NCI-H2081 treated with DMSO at 0.1 percent for 48 hours (cell line): ENCODE results near the gene IFITM5.
"Not testable (repeated sequence)": the region's sequence is repeated elsewhere in the genome, so short reads cannot be mapped to it uniquely, and the experiment has no call there.

Experiments
- DNase-seq: peaks from one replicate; lab custom pipeline; 2025; lab: John Stamatoyannopoulos, UW

IFITM5 gene

DNA sequence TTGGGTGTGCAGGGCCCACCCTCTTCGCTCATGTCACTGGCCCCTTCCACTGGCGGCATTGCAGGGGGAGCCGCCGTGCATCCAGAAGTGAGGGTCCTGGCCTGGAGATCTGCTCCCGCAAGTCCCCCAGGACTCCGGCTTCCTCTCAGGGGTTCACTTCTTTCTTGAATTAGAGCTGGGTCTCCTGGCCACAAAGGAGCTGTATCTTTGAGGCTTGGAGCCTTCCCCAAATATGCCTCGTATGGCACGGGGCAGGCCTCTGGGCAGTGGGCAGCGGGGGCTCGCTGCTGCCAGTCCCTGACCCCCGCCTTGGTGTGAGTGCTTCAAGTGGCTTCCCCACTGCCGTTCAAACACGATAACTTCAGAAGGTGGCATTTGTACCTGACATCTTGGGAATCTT lies 28.7 kb upstream of the IFITM5 start:
- no peak for DNase-seq

DNA sequence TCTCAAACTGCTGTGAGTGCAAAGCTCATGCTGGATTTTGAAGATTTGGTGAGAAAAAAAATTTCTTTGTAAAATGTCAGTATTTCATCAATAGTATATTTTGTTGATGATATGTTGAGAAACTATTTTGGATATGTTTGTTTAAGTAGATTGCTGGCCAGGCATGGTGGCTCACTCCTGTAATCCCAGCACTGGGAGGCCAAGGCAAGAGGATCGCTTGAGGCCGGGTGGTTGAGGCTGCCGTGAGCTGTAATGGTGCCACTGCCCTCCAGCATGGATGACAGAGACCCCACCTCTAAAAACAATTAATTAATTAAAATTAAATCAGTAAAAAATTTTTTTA lies 28.2 kb upstream of the IFITM5 start:
- DNase-seq = no peak

DNA sequence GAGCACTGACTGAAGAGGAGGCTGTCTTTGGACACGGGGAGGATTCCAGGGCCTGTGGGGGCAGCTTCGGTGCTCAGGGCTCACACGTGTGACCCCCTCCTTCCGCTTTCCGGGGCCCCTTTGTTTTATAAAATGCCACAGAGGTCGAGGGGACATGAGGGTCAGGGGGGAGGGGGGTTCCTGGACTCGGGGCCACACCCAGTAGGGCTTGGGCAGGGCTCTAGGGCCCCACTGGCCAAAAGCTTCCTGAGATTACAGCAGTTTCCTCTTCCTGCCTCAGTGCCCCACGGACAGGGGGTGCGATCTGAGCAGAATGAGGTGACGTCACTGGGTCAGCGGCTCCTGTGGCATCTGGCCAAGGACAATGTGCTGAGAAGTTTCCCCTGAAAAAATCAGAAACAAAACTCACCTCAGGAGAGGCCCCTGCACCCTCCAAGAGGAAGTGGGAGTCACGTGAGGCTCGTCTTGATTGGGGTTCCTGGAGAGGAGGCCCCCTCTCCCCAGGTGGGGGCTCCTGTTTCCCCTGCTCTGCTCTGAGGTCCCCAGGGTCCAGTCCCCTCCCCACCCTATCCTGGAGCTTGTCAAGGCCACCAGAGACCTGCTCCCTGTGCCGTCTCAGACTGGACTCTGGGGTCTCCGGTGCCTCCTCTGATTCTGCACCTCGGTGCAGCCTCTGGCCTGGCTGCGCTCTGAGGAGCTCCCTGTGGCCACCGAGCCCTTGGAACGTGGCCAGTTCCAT lies 27.7 kb upstream of the IFITM5 start:
- DNase-seq = no peak

DNA sequence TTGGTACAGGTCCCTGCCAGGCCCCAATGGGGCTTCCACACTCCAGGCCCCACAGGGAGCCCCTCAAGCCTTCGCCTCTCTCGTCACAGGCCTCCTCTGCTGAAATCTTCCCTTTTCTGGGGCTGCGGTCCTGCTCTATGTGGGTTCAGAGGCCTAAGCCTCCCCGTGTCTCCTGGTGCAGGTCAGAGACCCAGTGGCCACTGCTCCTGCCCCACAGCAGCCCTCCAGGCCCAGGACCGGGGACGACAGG lies 27.2 kb upstream of the IFITM5 start:
- no peak for DNase-seq

DNA sequence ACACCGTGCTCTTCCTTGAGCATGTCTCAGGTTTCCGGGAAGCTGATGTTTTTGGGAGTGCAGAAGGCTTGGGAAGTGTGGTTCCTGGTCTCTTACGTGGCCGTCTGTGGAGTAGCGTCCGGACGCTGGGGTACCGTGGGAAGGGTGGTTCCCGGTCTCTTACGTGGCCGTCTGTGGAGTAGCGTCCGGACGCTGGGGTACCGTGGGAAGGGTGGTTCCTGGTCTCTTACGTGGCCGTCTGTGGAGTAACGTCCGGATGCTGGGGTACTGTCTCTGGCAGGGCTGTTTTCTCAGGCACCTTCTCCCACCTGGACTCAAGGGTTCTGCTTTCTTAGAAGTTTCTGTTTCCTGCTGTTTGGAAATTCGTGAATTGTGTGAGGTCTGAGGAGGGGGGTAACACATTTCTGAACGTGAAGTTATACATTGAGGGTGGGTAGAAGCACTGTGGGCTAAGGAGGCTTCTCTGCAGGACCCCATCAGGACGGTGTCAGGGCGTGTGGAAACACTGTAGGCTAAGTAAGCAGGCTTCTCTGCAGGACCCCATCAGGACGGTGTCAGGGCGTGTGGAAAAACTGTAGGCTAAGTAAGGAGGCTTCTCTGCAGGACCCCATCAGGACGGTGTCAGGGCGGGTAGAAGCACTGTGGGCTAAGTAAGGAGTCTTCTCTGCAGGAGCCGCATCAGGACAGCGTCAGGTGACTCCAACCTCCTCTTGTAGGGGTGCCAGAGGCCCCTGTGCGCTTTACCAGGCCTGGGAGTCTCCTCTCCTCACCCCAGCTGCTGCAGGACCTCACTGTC lies 26.7 kb upstream of the IFITM5 start:
- DNase-seq = no peak

DNA sequence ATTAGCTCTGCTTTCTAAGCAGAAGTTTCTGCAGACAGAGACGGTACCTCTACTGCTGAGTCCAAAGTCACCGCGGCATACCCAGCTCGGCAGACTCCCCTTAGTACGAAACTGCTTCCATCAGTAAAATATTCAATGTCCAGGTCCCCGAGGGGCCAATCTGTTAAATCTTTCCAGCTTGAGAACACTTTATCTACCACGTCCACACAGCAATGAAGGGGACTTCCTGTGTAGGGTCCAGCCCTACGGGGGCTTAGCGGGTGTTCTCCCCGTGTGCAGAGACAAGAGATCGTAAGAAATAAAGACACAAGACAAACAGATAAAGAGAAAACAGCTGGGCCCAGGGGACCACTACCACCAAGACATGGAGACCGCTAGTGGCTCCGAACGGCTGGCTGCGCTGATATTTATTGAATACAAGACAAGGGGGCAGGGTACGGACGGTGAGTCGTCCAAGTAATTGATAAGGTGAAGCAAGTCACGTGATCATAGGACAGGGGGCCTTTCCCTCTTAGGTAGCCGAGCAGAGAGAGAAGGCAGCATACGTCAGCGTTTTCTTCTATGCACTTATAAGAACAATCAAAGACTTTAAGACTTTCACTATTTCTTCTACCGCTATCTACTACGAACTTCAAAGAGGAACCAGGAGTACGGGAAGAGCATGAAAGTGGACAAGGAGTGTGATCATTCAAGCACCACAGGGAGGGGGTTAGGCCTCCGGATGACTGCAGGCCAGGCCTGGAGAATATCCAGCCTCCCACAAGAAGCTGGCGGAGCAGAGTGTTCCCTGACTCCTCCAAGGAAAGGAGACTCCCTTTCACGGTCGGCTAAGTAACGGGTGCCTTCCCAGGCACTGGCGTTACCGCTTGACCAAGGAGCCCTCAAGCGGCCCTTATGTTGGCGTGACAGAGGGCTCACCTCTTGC lies 25.5 kb upstream of the IFITM5 start:
- DNase-seq = not testable (repeated sequence)

DNA sequence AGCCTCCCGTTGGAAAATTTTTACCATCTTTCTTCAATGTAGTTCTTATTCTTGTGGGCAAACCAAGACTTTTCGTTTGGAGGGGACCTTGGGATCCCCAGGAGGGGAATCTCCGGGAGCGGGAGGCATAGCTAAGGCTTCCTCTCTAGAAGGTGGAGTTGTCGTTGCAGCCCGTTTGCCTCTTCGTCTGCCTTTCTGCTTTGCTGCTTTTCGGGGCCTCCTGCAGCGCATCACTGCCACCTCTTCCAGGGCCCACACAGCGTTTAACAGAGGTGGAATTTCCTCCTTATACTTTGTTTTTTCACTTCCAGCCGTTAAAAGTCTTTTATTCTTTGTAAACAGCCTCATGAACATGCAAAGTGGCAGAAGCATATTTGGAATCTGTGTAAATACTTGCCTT lies 24.8 kb upstream of the IFITM5 start:
- DNase-seq = no peak

DNA sequence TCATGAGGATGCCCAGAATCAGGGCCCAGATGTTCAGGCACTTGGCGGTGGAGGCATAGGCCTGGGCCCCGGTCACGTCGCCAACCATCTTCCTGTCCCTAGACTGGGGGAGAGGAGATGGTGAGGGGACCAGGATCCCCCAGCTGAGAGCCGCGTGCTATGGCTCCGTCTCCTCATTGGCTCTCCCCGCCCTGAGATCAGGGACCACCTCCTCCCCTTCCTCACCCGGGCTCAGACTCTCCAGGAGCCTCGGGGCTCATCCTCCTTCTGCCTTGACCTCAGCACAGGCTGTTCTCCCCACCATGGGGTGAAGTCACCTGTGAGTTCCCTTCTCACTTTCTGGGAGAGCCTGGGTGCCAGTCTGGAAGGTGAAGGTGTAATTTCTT lies 20.6 kb upstream of the IFITM5 start:
- DNase-seq = not testable (repeated sequence)

DNA sequence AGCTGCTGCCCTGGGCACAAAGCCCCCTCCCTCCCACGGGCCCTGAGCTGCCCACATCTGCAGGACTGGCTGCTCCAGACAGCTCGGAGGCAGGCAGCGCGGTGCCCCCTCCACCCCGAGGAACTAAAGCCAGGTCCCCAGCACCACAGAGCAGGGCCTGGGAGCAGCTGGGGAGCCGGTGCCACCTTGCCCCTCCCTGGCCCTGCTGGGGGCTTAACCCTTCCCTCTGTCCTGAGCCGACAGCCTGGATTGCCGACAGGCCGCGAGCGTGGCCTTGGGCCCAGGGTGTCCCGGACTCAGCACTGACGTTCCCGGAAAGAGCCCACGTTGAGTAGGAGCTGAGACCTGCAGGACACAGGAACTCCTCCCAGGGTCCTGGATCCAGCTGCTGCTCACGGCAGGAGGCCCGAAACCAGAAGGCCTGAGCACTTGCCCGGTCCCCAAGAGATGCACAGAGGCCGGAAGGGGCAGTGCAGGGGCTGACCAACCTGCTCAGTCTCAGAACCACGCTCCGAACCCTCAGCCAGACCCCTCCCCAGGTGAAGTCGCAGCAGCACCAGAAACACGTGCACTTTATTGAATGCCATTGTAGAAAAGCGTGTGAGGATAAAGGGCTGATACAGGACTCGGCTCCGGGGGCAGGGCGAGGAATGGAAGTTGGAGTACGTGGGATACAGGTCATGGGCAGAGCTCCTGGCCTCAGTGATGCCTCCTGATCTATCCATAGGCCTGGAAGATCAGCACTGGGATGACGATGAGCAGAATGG lies 20.0 kb upstream of the IFITM5 start:
- not testable (repeated sequence) for DNase-seq

DNA sequence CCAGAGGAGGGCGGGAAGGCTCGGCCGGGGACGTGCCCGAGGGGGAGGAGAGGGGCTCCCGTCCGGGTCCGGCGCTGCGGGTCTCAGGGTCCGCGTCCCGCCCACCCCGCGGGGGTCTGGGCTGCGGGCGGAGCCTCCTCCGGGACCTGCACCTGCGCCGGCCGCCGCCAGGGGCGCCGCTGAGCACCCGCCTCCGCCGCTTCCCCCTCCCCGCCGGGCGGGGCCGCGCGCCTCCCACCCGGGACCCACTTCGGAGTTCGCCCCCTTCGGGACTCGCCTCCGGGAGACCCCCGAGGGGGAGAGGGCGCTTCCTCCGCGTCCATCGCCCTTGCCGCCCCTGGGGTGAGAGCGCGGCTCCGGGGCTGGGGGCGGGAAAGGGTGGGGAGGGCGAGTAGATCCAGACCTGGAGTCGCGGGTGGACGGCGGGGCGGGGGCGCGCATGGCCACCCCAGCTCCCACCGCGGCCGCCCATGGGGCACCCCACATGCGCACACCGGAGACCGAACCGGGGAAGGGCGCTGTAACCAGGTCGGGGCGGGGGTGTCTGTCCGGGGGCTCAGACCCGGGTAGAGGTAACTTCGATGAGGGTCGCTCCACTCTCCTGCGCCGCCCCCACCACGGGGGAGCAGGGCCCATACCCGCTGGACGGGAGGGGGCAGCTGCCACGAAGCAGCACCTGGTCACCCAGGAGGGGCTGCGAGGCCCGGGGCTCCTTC lies 19.2 kb upstream of the IFITM5 start:
- not testable (repeated sequence) for DNase-seq

DNA sequence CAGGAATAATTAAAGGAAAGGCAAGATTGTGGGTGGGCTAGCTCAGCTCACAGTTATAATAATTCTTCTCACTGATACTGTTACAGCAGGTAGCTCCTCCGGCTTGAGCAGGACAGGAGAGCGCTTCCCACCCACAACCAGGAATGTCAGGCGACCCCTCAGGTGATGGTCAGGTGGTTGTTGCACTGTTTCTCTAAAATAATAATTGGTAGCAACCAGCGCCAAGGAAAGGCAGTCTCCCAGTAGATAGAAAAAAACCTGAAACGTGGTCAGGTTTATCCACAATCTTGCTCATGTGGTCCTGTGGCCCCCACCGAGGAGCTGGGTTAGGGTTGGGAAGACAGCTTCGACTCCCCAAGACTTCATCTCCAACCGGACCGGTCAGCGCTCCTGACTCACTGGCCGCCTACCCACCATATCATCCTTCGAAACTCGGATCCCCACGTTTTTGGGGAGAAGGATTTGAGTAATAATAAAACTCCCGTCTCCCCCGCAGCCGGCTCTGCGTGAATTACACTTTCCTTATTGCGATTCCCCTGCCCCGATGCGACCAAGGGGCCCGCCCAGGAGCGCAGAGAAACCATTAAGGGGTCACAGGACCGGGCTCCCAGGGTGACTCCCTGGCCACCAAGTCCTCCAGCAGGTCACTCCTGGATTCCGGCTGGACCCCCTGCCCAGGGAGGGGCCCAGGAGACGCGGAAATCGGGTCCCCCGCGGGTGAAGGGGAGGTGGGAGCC lies 18.5 kb upstream of the IFITM5 start:
- not testable (repeated sequence) for DNase-seq

DNA sequence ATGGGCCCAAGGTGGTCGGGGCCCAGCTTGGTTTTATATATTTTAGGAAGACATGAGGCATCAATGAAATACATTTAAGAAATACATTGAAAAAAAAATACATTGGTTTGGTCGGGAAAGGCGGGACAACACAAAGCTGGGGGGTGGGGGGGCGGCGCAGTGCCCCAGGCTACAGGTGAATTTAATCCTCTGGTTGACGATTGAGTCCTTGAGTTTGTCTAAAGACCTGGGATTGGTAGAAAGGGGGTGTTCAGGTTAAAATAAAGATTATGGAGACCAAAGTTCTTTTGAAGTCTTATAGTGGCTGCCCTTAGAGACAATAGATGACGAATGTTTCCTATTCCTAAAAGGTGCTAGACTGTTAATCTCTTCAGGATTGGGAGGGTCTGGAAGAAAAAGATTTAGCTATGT lies 17.6 kb upstream of the IFITM5 start:
- DNase-seq = no peak

DNA sequence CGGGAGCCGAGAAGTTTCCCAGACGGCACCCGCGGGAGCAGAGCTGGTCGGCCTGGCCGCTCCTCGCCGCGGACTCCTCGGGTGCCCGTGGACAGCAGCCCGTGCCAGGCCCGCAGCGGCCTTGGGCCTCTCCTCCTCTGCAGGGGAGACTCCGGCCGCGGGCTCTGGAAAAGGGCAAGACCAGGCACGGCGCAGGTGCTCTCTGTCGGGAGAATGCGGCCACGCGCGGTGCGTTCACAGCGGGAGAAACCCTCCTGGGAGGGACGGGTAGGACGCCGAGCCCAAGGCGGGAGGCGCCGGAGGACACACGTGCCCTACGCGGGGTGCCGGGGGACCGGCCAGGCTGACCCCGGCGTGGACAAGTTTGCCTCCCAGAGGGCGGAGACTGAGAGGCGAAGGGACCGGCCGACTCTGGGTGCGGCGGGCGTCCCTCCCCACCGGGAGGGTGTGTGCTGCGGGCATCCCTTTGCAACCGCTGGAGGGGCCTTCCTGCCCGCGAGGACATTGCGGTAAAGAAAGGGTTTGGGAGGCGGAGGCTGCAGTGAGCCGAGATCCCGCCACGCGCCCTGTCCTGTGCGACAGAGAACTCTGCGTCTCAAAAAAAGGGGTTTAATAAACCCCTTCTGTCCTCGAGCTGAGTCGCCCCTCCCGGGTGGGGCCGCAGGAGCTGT lies 16.8 kb upstream of the IFITM5 start:
- DNase-seq = no peak

DNA sequence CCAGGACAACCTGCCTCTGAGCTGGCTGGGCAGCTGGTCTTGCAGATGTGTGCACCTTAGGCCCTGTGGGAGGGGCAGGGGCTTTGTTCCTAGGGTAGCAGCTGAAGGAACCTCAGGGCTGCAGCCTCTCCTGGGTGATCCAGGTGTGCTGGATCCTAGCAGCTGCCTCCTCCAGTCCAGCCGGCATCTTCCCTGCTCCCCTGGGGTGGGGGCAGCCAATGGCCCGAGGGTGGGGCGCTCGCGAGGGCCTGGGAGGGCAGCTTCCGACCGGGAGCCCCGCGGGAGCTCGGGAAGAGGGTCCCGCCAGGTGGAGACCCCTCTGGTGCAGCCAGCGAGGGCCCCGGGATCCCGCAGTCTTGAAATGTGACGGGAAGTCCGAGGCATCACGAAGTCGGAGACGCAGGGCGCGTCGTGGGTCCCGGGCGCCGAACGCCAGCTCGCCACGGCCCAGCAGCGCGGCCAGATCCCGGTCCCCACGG lies 16.2 kb upstream of the IFITM5 start:
- no peak for DNase-seq

DNA sequence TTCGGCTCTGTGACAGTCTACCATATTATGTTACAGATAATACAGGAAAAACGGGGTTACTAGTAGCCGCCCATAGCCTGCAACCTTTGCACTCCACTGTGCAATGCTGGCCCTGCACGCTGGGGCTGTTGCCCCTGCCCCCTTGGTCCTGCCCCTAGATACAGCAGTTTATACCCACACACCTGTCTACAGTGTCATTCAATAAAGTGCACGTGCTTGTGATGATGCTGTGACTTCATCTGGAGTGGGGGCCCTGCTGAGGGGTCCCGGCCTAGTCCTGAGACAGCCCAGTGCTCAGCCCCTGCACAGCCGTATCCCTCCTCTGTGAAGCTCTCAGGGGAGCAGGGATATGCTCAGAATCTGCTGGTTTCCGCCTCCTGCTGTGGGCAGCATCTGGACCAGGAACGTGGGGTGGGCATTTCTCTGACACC lies 15.7 kb upstream of the IFITM5 start:
- no peak for DNase-seq

DNA sequence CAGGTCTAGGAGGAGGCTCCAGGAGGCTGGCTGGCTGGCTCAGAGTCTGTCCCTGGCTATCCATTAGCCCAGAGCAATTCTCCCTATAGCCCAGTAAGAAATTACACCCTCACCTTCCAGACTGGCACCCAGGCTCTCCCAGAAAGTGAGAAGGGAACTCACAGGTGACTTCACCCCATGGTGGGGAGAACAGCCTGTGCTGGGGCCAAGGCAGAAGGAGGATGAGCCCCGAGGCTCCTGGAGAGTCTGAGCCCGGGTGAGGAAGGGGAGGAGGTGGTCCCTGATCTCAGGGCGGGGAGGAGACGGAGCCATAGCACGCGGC lies 15.2 kb upstream of the IFITM5 start:
- DNase-seq = not testable (repeated sequence)

DNA sequence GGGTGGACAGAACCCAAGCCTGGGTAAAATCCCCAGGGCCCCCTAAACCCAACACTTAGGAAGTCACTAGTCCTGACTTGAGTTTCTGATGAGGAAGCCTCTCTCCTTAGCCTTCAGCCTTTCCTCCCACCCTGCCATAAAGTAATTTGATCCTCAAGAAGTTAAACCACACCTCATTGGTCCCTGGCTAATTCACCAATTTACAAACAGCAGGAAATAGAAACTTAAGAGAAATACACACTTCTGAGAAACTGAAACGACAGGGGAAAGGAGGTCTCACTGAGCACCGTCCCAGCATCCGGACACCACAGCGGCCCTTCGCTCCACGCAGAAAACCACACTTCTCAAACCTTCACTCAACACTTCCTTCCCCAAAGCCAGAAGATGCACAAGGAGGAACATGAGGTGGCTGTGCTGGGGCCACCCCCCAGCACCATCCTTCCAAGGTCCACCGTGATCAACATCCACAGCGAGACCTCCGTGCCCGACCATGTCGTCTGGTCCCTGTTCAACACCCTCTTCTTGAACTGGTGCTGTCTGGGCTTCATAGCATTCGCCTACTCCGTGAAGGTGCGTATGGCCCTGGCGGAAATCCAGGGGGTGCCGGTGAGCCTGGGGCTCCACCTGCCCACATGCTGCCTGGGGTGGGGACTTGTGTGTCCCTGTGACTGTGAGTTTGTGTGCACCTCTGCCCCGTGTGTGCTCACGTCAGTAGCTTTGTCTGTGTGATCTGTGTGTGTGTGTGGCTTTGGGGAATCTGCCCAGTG lies 14.6 kb upstream of the IFITM5 start, which contains the start of gene IFITM1:
IFITM1 (plus strand) TSS at position 254 of the 767 bp plus-strand sequence; CDS start at position 385, 131 bp downstream.
- no peak for DNase-seq

DNA sequence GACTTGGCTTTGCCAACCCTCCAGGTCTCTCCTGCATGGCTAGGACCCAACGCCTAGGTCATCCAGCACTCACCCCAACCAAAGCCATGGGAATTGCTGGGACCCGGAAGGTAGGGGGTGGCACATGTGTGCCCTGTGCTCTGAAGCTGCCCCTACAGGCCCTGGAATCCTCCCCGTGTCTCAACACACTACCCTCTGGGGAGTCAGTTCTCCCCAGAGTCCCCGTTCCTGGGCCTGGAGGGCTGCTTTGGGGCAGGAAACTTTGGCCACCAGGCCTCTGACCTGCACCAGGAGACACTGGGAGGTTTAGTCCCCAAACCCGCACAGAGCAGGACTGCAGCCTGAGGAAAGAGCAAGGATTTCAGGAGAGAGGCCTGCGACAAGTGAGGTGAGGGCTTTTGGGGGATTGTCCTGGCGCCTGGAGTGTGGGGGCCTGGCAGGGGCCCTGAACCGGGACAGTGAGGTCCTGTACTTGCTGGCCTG lies 14.0 kb upstream of the IFITM5 start:
- DNase-seq = no peak
